ENCODE results near the gene EIF4H. TPM values are rescaled to one million over a fixed set of nuclear protein-coding genes. Genes with fewer than 3 reads are reported as not detected.
"Not testable (repeated sequence)": the region's sequence is repeated elsewhere in the genome, so short reads cannot be mapped to it uniquely, and the experiment has no call there.

EIF4H gene
- polyA plus RNA-seq, 1 experiment: 404 TPM

DNA sequence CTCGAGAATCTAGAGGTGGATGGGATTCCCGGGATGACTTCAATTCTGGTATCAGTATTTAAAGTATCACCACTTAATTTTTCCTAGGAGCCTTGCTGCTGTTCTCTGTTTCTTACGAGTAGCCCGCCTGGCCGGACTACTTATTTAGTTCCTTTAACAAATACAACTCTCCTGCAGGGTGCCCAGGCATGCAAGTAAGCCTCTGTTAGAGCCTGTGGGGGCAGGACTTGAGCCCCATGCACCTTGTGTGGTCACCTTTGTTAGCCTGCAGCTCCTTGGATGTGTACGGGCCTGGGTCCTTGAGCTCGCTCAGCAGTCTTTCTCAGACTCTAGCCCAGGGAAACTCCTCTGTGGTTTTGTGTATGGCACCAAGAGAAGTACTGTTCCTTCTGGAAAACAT is 16.1 kb downstream of the EIF4H start:
- Histone ChIP-seq H3K9me3 (ENCODE audit: control insufficient read depth, insufficient read depth, low read length) (no peaks in the 10 kb centered on the region), H3K4me3 (ENCODE audit: low read depth, low read length) (no peak overlapping the region), H3K27me3 (ENCODE audit: control insufficient read depth, insufficient read depth, low read length) (no peaks in the 10 kb centered on the region), H3K27ac (ENCODE audit: low read depth, low read length) (no peak overlapping the region)
- TF ChIP-seq, protein P1, sequence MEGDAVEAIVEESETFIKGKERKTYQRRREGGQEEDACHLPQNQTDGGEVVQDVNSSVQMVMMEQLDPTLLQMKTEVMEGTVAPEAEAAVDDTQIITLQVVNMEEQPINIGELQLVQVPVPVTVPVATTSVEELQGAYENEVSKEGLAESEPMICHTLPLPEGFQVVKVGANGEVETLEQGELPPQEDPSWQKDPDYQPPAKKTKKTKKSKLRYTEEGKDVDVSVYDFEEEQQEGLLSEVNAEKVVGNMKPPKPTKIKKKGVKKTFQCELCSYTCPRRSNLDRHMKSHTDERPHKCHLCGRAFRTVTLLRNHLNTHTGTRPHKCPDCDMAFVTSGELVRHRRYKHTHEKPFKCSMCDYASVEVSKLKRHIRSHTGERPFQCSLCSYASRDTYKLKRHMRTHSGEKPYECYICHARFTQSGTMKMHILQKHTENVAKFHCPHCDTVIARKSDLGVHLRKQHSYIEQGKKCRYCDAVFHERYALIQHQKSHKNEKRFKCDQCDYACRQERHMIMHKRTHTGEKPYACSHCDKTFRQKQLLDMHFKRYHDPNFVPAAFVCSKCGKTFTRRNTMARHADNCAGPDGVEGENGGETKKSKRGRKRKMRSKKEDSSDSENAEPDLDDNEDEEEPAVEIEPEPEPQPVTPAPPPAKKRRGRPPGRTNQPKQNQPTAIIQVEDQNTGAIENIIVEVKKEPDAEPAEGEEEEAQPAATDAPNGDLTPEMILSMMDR (IDR thresholded peaks at IDR 0.05; ENCODE audit: low read depth, low read length): no peak
- POLR2A ChIA-PET: interaction anchor here (0.6 kb wide), 1 partner anchor 90 kb away, joined by 3 read pairs; no protein-coding TSS in a partner anchor
- DNase-seq (ENCODE audit: low read depth, low spot score): no peak
- CTCF ChIA-PET: interaction anchor here (1.0 to 2.9 kb wide), 3 partner anchors 9 to 17 kb away, joined by 3 to 16 read pairs (median 7); no protein-coding TSS in a partner anchor

DNA sequence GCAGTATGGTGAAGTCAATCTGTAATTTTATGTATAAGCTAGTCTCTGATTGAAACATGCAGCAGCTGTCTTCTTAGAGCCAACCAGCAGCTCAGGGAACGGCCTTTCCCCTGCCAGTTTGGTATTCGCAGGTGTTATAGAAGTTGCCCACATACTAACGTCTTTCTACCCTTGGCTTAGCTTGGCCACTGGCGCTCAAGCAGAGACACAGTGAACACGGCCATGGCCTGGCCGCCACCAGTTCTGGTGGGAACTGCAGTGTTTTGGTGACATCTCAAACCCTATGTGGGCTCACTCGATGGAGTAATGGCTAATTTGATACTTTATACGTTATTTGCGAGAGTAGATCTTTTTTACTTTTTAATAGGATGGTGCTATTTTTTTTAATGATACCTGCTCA is 17.1 kb downstream of the EIF4H start:
- CTCF ChIA-PET: interaction anchor here (1.4 to 2.9 kb wide), 4 partner anchors 11 to 210 kb away, joined by 7 to 16 read pairs (median 8); no protein-coding TSS in a partner anchor

DNA sequence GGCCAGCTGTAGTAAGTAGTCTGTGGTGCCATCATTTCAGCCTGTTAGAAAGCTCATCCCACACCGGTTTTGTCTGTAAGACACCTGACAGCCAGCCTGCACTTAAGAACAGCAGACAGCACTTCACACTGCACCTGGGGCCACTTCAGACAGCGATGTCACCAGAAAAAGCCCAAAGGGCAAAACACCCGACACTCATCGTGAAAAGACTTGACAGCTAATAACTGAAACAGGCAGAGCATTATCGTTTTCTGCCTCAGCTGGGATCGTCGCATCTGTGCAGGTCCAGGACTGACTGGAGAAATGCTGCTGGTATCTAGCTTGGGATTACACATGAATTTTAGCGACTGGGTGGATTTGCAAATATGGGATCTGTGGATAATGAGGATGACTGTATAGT is 18.9 kb downstream of the EIF4H start:
- no peak overlapping the region for H3K4me3 ChIP-seq (ENCODE audit: low read depth, low read length)
- H3K9me3 ChIP-seq (ENCODE audit: control insufficient read depth, insufficient read depth, low read length): no peaks in the 10 kb centered on the region
- CTCF ChIA-PET: interaction anchor here (0.6 to 1.9 kb wide), 7 partner anchors 10 to 208 kb away, joined by 3 to 12 read pairs (median 5); no protein-coding TSS in a partner anchor
- TF ChIP-seq, protein P1 (IDR thresholded peaks at IDR 0.05; ENCODE audit: low read depth, low read length): no peak
- DNase-seq (ENCODE audit: low read depth, low spot score): no peak
- no peak overlapping the region for H3K27ac ChIP-seq (ENCODE audit: low read depth, low read length)
- no peaks in the 10 kb centered on the region for H3K27me3 ChIP-seq (ENCODE audit: control insufficient read depth, insufficient read depth, low read length)
- POLR2A ChIA-PET: interaction anchor here (0.6 to 0.7 kb wide), 2 partner anchors 35 to 256 kb away, joined by 3 to 5 read pairs; no protein-coding TSS in a partner anchor

More for the DNA sequence above, 17.1 kb downstream of the EIF4H start:
- Histone ChIP-seq H3K27ac (ENCODE audit: low read depth, low read length) (no peak overlapping the region), H3K4me3 (ENCODE audit: low read depth, low read length) (no peak overlapping the region), H3K27me3 (ENCODE audit: control insufficient read depth, insufficient read depth, low read length) (no peaks in the 10 kb centered on the region), H3K9me3 (ENCODE audit: control insufficient read depth, insufficient read depth, low read length) (no peaks in the 10 kb centered on the region)
- POLR2A ChIA-PET: no interaction called here
- TF ChIP-seq, protein P1 (IDR thresholded peaks at IDR 0.05; ENCODE audit: low read depth, low read length): no peak
- no peak for DNase-seq (ENCODE audit: low read depth, low spot score)

DNA sequence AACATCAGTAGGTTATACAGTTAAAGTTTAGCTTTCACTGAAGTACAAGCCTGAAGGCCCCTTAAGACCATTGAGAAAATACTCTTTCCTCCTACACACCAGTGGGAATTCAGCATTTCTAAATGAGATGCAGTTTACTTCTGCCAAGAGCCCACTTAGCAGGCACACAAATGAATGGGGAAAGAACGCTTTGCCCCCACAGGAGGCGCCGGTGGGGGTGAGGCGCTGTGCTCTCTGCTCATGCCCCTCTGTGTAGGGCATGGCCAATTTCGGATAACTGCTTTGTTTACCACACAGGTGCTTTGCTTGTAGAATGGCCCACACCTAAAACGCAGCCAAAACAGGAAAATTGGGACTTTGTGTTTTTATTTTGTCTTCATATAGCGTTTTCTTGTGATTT is 19.8 kb downstream of the EIF4H start:
- ChIA-PET POLR2A (no interaction called here), CTCF (interaction anchor here (0.6 to 1.9 kb wide), 8 partner anchors 9 to 339 kb away, joined by 3 to 12 read pairs (median 4); no protein-coding TSS in a partner anchor)
- H3K27me3 ChIP-seq (ENCODE audit: control insufficient read depth, insufficient read depth, low read length): no peaks in the 10 kb centered on the region
- no peak overlapping the region for H3K27ac ChIP-seq (ENCODE audit: low read depth, low read length)
- H3K9me3 ChIP-seq (ENCODE audit: control insufficient read depth, insufficient read depth, low read length): no peaks in the 10 kb centered on the region
- H3K4me3 ChIP-seq (ENCODE audit: low read depth, low read length): no peak overlapping the region
- DNase-seq (ENCODE audit: low read depth, low spot score): no peak
- TF ChIP-seq, protein P1 (IDR thresholded peaks at IDR 0.05; ENCODE audit: low read depth, low read length): no peak

DNA sequence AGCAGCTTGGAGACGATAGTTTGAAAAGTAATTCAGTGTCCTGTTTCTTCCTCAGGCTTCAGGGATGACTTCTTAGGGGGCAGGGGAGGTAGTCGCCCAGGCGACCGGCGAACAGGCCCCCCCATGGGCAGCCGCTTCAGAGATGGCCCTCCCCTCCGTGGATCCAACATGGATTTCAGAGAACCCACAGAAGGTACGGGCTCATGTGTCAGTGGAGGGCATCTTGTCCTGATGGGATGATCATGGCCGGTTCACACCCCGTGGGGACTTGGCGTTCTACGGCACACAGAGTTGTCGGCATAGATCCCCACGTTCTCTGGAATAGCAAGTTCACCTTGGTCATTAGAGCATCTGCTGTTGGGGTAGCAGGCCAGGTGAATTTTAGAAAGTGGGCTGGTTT is 20.5 kb downstream of the EIF4H start:
- H3K27ac ChIP-seq (ENCODE audit: low read depth, low read length): no peak overlapping the region
- no peaks in the 10 kb centered on the region for H3K9me3 ChIP-seq (ENCODE audit: control insufficient read depth, insufficient read depth, low read length)
- no peak overlapping the region for H3K4me3 ChIP-seq (ENCODE audit: low read depth, low read length)
- ChIA-PET POLR2A (no interaction called here), CTCF (interaction anchor here (0.6 to 1.9 kb wide), 5 partner anchors 11 to 340 kb away, joined by 3 to 12 read pairs (median 5); no protein-coding TSS in a partner anchor)
- no peak for DNase-seq (ENCODE audit: low read depth, low spot score)
- no peaks in the 10 kb centered on the region for H3K27me3 ChIP-seq (ENCODE audit: control insufficient read depth, insufficient read depth, low read length)
- TF ChIP-seq, protein P1 (IDR thresholded peaks at IDR 0.05; ENCODE audit: low read depth, low read length): no peak

DNA sequence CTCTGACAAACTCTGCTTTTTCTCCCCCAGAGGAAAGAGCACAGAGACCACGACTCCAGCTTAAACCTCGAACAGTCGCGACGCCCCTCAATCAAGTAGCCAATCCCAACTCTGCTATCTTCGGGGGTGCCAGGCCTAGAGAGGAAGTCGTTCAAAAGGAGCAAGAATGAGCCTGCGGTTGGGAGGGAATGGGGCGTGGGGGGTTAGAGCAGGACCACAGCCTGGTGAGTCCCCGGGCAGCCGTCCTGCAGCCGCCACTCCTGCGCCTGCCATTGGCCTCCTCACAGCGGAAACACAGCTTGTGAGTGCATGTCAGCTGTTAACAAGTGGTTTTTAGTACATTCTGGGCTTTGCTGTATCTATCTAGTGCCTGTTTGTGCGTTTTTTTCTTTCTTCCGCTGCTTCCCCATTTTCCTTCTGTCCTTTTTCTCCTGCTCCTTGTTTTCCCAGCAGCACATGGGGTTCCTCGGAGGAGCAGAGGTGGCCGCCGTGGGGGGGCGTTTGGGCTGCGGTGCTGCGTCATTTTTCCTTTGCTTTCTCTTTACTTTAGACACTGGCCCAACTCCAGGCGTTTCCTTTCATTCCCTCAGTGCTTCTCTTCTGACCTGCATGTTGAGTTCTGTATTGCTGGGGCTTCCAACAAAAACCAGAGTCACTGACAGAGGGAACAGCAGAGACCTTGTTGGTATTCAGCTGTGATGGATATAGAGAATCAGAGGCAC is 21.1 kb downstream of the EIF4H start:
- CTCF ChIA-PET: interaction anchor here (1.3 kb wide), 1 partner anchor 127 kb away, joined by 3 read pairs; no protein-coding TSS in a partner anchor
- DNase-seq (ENCODE audit: low read depth, low spot score); H3K27me3 ChIP-seq (ENCODE audit: control insufficient read depth, insufficient read depth, low read length); H3K4me3 ChIP-seq (ENCODE audit: low read depth, low read length); POLR2A ChIA-PET; H3K27ac ChIP-seq (ENCODE audit: low read depth, low read length); H3K9me3 ChIP-seq (ENCODE audit: control insufficient read depth, insufficient read depth, low read length): not testable (repeated sequence)

DNA sequence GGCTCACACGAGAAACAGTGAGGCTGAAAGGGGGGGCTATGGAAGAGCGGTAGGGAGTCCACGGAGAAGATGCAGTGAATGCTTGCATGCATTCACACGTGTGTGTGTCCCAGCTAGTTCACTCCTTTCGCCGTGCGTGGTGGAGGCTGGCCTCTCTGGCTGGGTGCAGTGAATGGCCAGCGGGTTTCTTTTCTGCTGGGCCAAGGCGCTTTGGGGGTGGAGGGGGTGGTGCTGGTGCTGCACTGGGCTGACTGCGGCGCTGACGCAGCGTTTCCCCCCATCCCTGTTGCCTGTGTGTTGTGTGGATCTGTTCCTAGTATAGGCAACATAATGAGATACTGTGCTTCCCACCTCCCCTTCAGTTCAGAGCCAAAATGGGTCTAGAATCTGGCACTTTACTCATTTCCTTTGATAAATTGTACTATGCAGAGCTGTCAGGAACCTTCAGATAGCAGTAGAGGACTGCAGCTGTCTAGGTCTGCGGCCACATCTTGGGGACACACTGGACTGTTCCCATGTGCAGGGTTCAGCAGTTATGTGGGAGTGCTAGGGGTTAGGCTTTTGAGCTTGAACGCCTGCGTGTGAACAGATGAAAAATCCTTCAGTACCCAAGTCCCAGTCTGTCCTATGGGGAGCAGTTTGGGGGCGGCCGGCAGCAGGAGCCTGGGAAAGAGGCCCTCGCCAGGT is 22.0 kb downstream of the EIF4H start:
- H3K27ac ChIP-seq (ENCODE audit: low read depth, low read length); DNase-seq (ENCODE audit: low read depth, low spot score); H3K27me3 ChIP-seq (ENCODE audit: control insufficient read depth, insufficient read depth, low read length); H3K9me3 ChIP-seq (ENCODE audit: control insufficient read depth, insufficient read depth, low read length); H3K4me3 ChIP-seq (ENCODE audit: low read depth, low read length); POLR2A ChIA-PET: not testable (repeated sequence)
- CTCF ChIA-PET: interaction anchor here (2.3 kb wide), 1 partner anchor 10 kb away, joined by 26 read pairs; no protein-coding TSS in a partner anchor
